ENCODE results near the gene RNF220.

- TF ChIP-seq CTCF (IDR thresholded peaks at IDR 0.05; ENCODE audit: poor library complexity) = no peak
- TF ChIP-seq EZH2 (IDR thresholded peaks at IDR 0.05; ENCODE audit: borderline replicate concordance) = peak; percentile 27
Observed at GRCh38 chr1:44405798-44406736, 1.0 kb downstream of the RNF220 start.
